Caki2 (cell line): ENCODE results near the gene GFAP. TPM values are rescaled to one million over a fixed set of nuclear protein-coding genes. Genes with fewer than 3 reads are reported as not detected.

Source experiments
- total RNA-seq: library from RNA; depleted of rRNA; stranded (reverse); fragments of >200 nt; shearing (Covaris generic); gene quantifications from 2 replicates; pipeline ENCODE4 v1.2.3, GENCODE V29; 2014; ENCODE audit warnings: low replicate concordance; rRNA removed

Gene GFAP
- total RNA-seq, 1 experiment from 2014 or later, result not detected

Other genes with a start within 250 kb of the GFAP start
- 37.4 and 45.0 TPM in 2 replicates for gene CCDC43, start 225.7 kb downstream of the GFAP start, total RNA-seq
- 15.9 and 19.8 TPM in 2 replicates for gene DBF4B, start 206.8 kb downstream of the GFAP start, total RNA-seq
- 0.14 and 0.51 TPM in 2 replicates for gene ADAM11, start 156.5 kb downstream of the GFAP start, total RNA-seq
- 19.9 and 26.3 TPM in 2 replicates for gene GJC1, start 85.2 kb downstream of the GFAP start, total RNA-seq
- not detected in 2 replicates for gene HIGD1B, start 67.6 kb downstream of the GFAP start, total RNA-seq
- 84.5 and 87.3 TPM in 2 replicates for gene EFTUD2, start 16.1 kb downstream of the GFAP start, total RNA-seq
- gene KIF18B, start 32.3 kb upstream of the GFAP start, total RNA-seq, result 21.2 and 21.7 TPM in 2 replicates
- 10.9 and 12.5 TPM in 2 replicates for gene C1QL1, start 52.8 kb upstream of the GFAP start, total RNA-seq
- 63.2 and 86.0 TPM in 2 replicates for gene DCAKD, start 136.1 kb upstream of the GFAP start, total RNA-seq
- gene NMT1, start 145.8 kb upstream of the GFAP start, total RNA-seq, result 57.3 and 81.4 TPM in 2 replicates
- 74.9 and 164 TPM in 2 replicates for gene PLCD3, start 217.0 kb upstream of the GFAP start, total RNA-seq
- gene ACBD4, start 220.2 kb upstream of the GFAP start, total RNA-seq, result 7.8 and 16.7 TPM in 2 replicates
- 11.6 and 13.0 TPM in 2 replicates for gene HEXIM1, start 233.0 kb upstream of the GFAP start, total RNA-seq
- 36.7 and 53.4 TPM in 2 replicates for gene HEXIM2, start 246.4 kb upstream of the GFAP start, total RNA-seq